Glutamatergic neuron (in vitro differentiated cells): ENCODE results near the gene GFPT1. TPM values are rescaled to one million over a fixed set of nuclear protein-coding genes. Genes with fewer than 3 reads are reported as not detected.

ENCODE experiments used
- DNase-seq: peaks from one replicate; pipeline ENCODE4 v3.0.0; 2022
- H3K27ac Mint-ChIP-seq: one replicate; pipeline ENCODE4 v1.8.0; 2020; ENCODE audit warnings: mild to moderate bottlenecking, mixed read lengths, inconsistent platforms; ENCODE audit not compliant: unreplicated experiment
- H3K27me3 Mint-ChIP-seq: one replicate; pipeline ENCODE4 v1.8.0; 2020; ENCODE audit warnings: mild to moderate bottlenecking, moderate library complexity, mixed read lengths, inconsistent platforms; ENCODE audit not compliant: unreplicated experiment
- H3K36me3 Mint-ChIP-seq: one replicate; pipeline ENCODE4 v1.8.0; 2020; ENCODE audit warnings: mild to moderate bottlenecking, mixed read lengths, inconsistent platforms; ENCODE audit not compliant: unreplicated experiment
- H3K4me1 Mint-ChIP-seq: one replicate; pipeline ENCODE4 v1.8.0; 2020; ENCODE audit warnings: mild to moderate bottlenecking, low read depth, mixed read lengths, inconsistent platforms; ENCODE audit not compliant: unreplicated experiment
- H3K4me3 Mint-ChIP-seq: one replicate; pipeline ENCODE4 v1.8.0; 2020; ENCODE audit warnings: mild to moderate bottlenecking, mixed read lengths, inconsistent platforms; ENCODE audit not compliant: unreplicated experiment
- H3K9me3 Mint-ChIP-seq: one replicate; pipeline ENCODE4 v1.8.0; 2020; ENCODE audit warnings: mild to moderate bottlenecking, moderate library complexity, mixed read lengths, inconsistent platforms; ENCODE audit not compliant: unreplicated experiment
- CTCF ChIP-seq: fragments of 200-600 bp; sonication (generic); IDR thresholded peaks from one replicate; pipeline ENCODE4 v1.5.0; 2021; ENCODE audit not compliant: partially characterized antibody, unreplicated experiment
- total RNA-seq: library from RNA; stranded (reverse); fragmentation: NEBNext Ultra II Directional; extraction: Animal tissue kit (Norgen Biotek cat#: 25700); gene quantifications from one replicate; pipeline ENCODE4 v1.2.1, GENCODE V29; 2021; ENCODE audit not compliant: unreplicated experiment

Gene GFPT1
- total RNA-seq, 1 donor from 2014 or later, result 39.3 TPM

GRCh38 chr2:69348781-69349180 lies 38.2 kb downstream of the GFPT1 start:
- Mint-ChIP-seq H3K4me1 (no peaks in the 10 kb centered on the region), H3K9me3 (no peaks in the 10 kb centered on the region), H3K4me3 (no peak overlapping the region), H3K36me3 (no peaks in the 10 kb centered on the region), H3K27ac (no peak overlapping the region), H3K27me3 (no peaks in the 10 kb centered on the region)
- TF ChIP-seq CTCF, result no peak
- DNase-seq, result no peak

DNA sequence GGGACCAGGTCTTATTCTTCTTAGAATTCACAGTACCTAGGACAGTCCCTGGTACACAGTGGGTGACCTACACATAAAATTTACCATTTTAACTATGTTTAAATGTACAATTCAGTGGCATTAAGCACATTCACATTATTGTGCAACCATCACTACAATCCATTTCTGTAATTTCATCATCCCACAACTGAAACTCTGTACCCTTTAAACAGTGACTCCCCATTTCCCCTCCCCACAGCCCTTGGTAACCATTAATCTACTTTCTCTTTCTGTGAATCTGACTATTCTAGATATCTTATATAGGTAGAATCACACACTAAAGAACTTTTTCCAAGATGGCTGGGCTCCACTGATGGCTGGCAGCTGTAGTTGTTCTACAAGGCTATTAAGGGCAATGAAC lies 41.6 kb downstream of the GFPT1 start:
- Mint-ChIP-seq H3K4me1 (no peaks in the 10 kb centered on the region), H3K4me3 (no peak overlapping the region), H3K27me3 (no peaks in the 10 kb centered on the region), H3K9me3 (no peaks in the 10 kb centered on the region), H3K36me3 (no peaks in the 10 kb centered on the region), H3K27ac (no peak overlapping the region)
- TF ChIP-seq CTCF, result no peak
- no peak for DNase-seq

DNA sequence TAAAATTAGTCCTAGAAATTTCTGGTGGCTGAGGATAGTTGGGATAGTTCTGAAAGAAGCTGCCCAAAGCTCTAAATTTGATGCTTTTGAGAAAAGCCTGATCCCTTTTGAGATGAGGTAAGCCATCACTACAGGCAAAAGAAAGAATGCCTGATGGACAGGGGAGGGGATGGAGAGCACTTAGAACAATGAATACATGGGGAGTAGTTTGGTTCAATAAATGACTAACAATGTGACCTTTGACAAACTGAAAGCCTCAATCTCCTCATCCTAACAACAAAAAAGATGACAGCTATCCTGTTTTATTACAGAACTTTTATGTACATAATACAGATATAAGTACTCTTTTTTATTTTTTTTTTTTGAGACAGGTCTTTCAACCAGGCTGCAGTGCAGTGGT lies 42.7 kb downstream of the GFPT1 start:
- no peaks in the 10 kb centered on the region for H3K9me3 Mint-ChIP-seq
- no peak overlapping the region for H3K27ac Mint-ChIP-seq
- no peak overlapping the region for H3K4me3 Mint-ChIP-seq
- no peak for DNase-seq
- no peaks in the 10 kb centered on the region for H3K4me1 Mint-ChIP-seq
- H3K36me3 Mint-ChIP-seq, result no peaks in the 10 kb centered on the region
- H3K27me3 Mint-ChIP-seq, result no peaks in the 10 kb centered on the region
- TF ChIP-seq CTCF, result no peak

- Mint-ChIP-seq H3K4me1 (no peaks in the 10 kb centered on the region), H3K36me3 (no peaks in the 10 kb centered on the region), H3K4me3 (no peak overlapping the region), H3K27me3 (no peaks in the 10 kb centered on the region), H3K27ac (no peak overlapping the region), H3K9me3 (no peaks in the 10 kb centered on the region)
- no peak for TF ChIP-seq CTCF
- no peak for DNase-seq
These were observed 46.8 kb downstream of the GFPT1 start for GRCh38 chr2:69340101-69340775.

DNA sequence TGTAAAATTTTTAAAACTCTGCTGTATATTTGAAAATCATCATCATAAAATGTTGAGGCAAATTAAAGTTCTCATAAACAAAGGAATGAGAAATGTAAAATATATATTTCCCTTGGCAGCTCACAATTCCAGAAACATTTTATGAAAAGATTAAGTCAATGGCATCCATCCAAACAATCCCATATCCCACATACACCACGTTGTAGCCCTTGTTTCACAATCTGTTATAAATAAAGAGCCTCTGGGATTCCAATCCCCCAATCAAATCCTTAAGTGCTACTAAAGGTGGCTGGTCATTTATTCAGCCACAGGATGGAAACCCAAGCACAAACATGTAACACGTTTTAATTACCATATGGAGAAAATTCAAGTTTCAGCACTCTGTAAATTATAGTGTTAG lies 51.7 kb downstream of the GFPT1 start:
- DNase-seq, result no peak
- no peak for TF ChIP-seq CTCF
- H3K9me3 Mint-ChIP-seq, result no peaks in the 10 kb centered on the region
- H3K36me3 Mint-ChIP-seq, result no peaks in the 10 kb centered on the region
- no peaks in the 10 kb centered on the region for H3K4me1 Mint-ChIP-seq
- no peaks in the 10 kb centered on the region for H3K27me3 Mint-ChIP-seq
- H3K27ac Mint-ChIP-seq, result no peak overlapping the region
- H3K4me3 Mint-ChIP-seq, result no peak overlapping the region
